HG03378 (cell line): ENCODE results near the gene PPARD.
A peak's percentile ranks its signal among the peaks of the same experiment; 100 is the strongest.
"Not testable (repeated sequence)": the region's sequence is repeated elsewhere in the genome, so short reads cannot be mapped to it uniquely, and the experiment has no call there.

Experiments used
- ATAC-seq: cut with Tn5 transposase; IDR thresholded peaks from one replicate; pipeline ENCODE4 v1.9.1; 2021; ENCODE audit warnings: mild to moderate bottlenecking, moderate library complexity; ENCODE audit not compliant: unreplicated experiment

The PPARD gene

GRCh38 chr6:35342258-35343091 lies at the start of gene PPARD:
TSS of gene PPARD (plus strand) at chr6:35342558. CDS start at chr6:35411088, 68,530 bp downstream.
- peak; percentile 92 for ATAC-seq

- ATAC-seq, result no peak
These were observed 48.7 kb upstream of the PPARD start for GRCh38 chr6:35293681-35294080.

- no peak for ATAC-seq
These were observed 47.9 kb upstream of the PPARD start for GRCh38 chr6:35294308-35294945.

GRCh38 chr6:35295036-35295435 lies 47.3 kb upstream of the PPARD start:
- ATAC-seq, result no peak

GRCh38 chr6:35295521-35296315 lies 46.6 kb upstream of the PPARD start:
- no peak for ATAC-seq

- ATAC-seq, result no peak
These were observed 45.3 kb upstream of the PPARD start for GRCh38 chr6:35296931-35297600.

GRCh38 chr6:35297601-35298481 lies 44.5 kb upstream of the PPARD start, which contains the start of gene DEF6:
TSS of gene DEF6 (plus strand) at chr6:35297818. CDS start at chr6:35297857, 39 bp downstream.
- peak; percentile 52 for ATAC-seq

GRCh38 chr6:35298625-35299140 lies 43.7 kb upstream of the PPARD start:
- no peak for ATAC-seq

- ATAC-seq, result no peak
These were observed 42.7 kb upstream of the PPARD start for GRCh38 chr6:35299674-35300073.

GRCh38 chr6:35300848-35301247 lies 41.5 kb upstream of the PPARD start:
- no peak for ATAC-seq

- ATAC-seq, result peak; percentile 64
These were observed 39.6 kb upstream of the PPARD start for GRCh38 chr6:35302604-35303241.

GRCh38 chr6:35304299-35304698 lies 38.1 kb upstream of the PPARD start:
- ATAC-seq, result no peak

- no peak for ATAC-seq
These were observed 37.2 kb upstream of the PPARD start for GRCh38 chr6:35305117-35305516.

- ATAC-seq, result not testable (repeated sequence)
These were observed 35.2 kb upstream of the PPARD start for GRCh38 chr6:35307138-35307537.

GRCh38 chr6:35308543-35308942 lies 33.8 kb upstream of the PPARD start:
- ATAC-seq, result not testable (repeated sequence)

GRCh38 chr6:35309611-35310264 lies 32.6 kb upstream of the PPARD start:
- ATAC-seq, result no peak

- ATAC-seq, result no peak
These were observed 32.0 kb upstream of the PPARD start for GRCh38 chr6:35310265-35310831.

- no peak for ATAC-seq
These were observed 30.8 kb upstream of the PPARD start for GRCh38 chr6:35311390-35312075.
